Measurements from ENCODE around the gene RPAP3. TPM values are rescaled to one million over a fixed set of nuclear protein-coding genes. Genes with fewer than 3 reads are reported as not detected.

RPAP3 gene
- total RNA-seq, 1 donor from 2014 or later: 27.7 TPM

- H3K4me3 ChIP-seq (ENCODE audit: low read depth, low read length): no peak overlapping the region
- peaks cover 9% of the 10 kb centered on the region for H3K27me3 ChIP-seq (ENCODE audit: control insufficient read depth, insufficient read depth, low read length)
- H3K36me3 ChIP-seq (ENCODE audit: control insufficient read depth, insufficient read depth, low read length): no peaks in the 10 kb centered on the region
- DNase-seq (ENCODE audit: low read depth): no peak
- TF ChIP-seq, protein P1, sequence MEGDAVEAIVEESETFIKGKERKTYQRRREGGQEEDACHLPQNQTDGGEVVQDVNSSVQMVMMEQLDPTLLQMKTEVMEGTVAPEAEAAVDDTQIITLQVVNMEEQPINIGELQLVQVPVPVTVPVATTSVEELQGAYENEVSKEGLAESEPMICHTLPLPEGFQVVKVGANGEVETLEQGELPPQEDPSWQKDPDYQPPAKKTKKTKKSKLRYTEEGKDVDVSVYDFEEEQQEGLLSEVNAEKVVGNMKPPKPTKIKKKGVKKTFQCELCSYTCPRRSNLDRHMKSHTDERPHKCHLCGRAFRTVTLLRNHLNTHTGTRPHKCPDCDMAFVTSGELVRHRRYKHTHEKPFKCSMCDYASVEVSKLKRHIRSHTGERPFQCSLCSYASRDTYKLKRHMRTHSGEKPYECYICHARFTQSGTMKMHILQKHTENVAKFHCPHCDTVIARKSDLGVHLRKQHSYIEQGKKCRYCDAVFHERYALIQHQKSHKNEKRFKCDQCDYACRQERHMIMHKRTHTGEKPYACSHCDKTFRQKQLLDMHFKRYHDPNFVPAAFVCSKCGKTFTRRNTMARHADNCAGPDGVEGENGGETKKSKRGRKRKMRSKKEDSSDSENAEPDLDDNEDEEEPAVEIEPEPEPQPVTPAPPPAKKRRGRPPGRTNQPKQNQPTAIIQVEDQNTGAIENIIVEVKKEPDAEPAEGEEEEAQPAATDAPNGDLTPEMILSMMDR (IDR thresholded peaks at IDR 0.05; ENCODE audit: insufficient read depth, low read length, poor library complexity, severe bottlenecking): no peak
These were observed 42.0 kb upstream of the RPAP3 start for GRCh38 chr12:47747596-47748506.

- DNase-seq (ENCODE audit: low read depth): no peak
- Histone ChIP-seq H3K36me3 (ENCODE audit: control insufficient read depth, insufficient read depth, low read length) (no peaks in the 10 kb centered on the region), H3K4me3 (ENCODE audit: low read depth, low read length) (no peak overlapping the region), H3K27me3 (ENCODE audit: control insufficient read depth, insufficient read depth, low read length) (peaks cover 9% of the 10 kb centered on the region)
- TF ChIP-seq, protein P1 (IDR thresholded peaks at IDR 0.05; ENCODE audit: insufficient read depth, low read length, poor library complexity, severe bottlenecking): no peak
These were observed 41.3 kb upstream of the RPAP3 start for GRCh38 chr12:47747126-47747525.

DNA sequence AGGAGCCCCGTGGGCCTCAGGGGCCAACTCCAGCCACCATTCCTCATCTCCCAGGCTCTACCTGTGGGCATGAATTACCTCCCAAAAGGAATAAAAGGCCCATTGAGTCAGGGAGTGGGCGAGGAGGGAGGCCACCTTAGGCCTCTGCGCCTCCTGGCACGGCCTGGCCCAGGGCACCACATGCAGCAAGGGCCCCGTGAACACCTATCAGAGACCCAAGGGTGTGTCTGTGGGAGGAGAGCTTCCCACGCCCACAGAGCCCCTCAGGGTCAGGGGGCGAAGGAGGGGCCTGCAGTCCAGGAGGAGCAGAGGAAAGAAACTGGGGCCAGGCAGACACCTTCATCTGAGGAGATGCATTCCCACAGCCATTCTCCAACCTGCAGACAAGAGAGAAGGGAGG lies 40.7 kb upstream of the RPAP3 start:
- no peak overlapping the region for H3K4me3 ChIP-seq (ENCODE audit: low read depth, low read length)
- H3K36me3 ChIP-seq (ENCODE audit: control insufficient read depth, insufficient read depth, low read length): no peaks in the 10 kb centered on the region
- peaks cover 9% of the 10 kb centered on the region for H3K27me3 ChIP-seq (ENCODE audit: control insufficient read depth, insufficient read depth, low read length)
- DNase-seq (ENCODE audit: low read depth): no peak
- TF ChIP-seq, protein P1 (IDR thresholded peaks at IDR 0.05; ENCODE audit: insufficient read depth, low read length, poor library complexity, severe bottlenecking): no peak

- no peaks in the 10 kb centered on the region for H3K36me3 ChIP-seq (ENCODE audit: control insufficient read depth, insufficient read depth, low read length)
- H3K4me3 ChIP-seq (ENCODE audit: low read depth, low read length): no peak overlapping the region
- TF ChIP-seq, protein P1 (IDR thresholded peaks at IDR 0.05; ENCODE audit: insufficient read depth, low read length, poor library complexity, severe bottlenecking): no peak
- DNase-seq (ENCODE audit: low read depth): no peak
- H3K27me3 ChIP-seq (ENCODE audit: control insufficient read depth, insufficient read depth, low read length): peaks cover 9% of the 10 kb centered on the region
These were observed 40.2 kb upstream of the RPAP3 start for GRCh38 chr12:47746073-47746472.

GRCh38 chr12:47745485-47746041 lies 39.7 kb upstream of the RPAP3 start:
- H3K27me3 ChIP-seq (ENCODE audit: control insufficient read depth, insufficient read depth, low read length): peaks cover 9% of the 10 kb centered on the region
- TF ChIP-seq, protein P1 (IDR thresholded peaks at IDR 0.05; ENCODE audit: insufficient read depth, low read length, poor library complexity, severe bottlenecking): no peak
- no peak overlapping the region for H3K4me3 ChIP-seq (ENCODE audit: low read depth, low read length)
- H3K36me3 ChIP-seq (ENCODE audit: control insufficient read depth, insufficient read depth, low read length): no peaks in the 10 kb centered on the region
- DNase-seq (ENCODE audit: low read depth): no peak

All from kidney epithelial cell (primary cell).